GM06990 (cell line): Measurements from ENCODE around the gene RPS6KA4.

Source experiments
- DNase-seq: peaks from one replicate; pipeline ENCODE4 v3.0.0-alpha.2; 2011; ENCODE audit not compliant: insufficient read length; ENCODE audit errors: extremely low read depth
- H3K27me3 ChIP-seq: replicated peaks from 2 replicates; pipeline ENCODE4 v1.6.0; 2011; ENCODE audit warnings: low read length; ENCODE audit not compliant: control insufficient read depth, insufficient read depth
- H3K36me3 ChIP-seq: 2 replicates; pipeline ENCODE4 v1.5.1; 2011; ENCODE audit warnings: low read length; ENCODE audit not compliant: control insufficient read depth, insufficient read depth
- H3K4me3 ChIP-seq: replicated peaks from 2 replicates; pipeline ENCODE4 v1.5.1; 2011; ENCODE audit warnings: low read depth, mild to moderate bottlenecking, control low read depth, low read length
- CTCF ChIP-seq: IDR thresholded peaks from 2 replicates; pipeline ENCODE4 v1.5.1; 2011; ENCODE audit warnings: low read length, control low read depth, mild to moderate bottlenecking, inconsistent platforms; ENCODE audit not compliant: insufficient read depth, poor library complexity, severe bottlenecking

Gene RPS6KA4

GRCh38 chr11:64344787-64345186 is 14.2 kb upstream of the RPS6KA4 start:
- Histone ChIP-seq H3K4me3 (no peak overlapping the region), H3K36me3 (peaks cover 30% of the 10 kb centered on the region), H3K27me3 (no peaks in the 10 kb centered on the region)
- no peak for TF ChIP-seq CTCF
- no peak for DNase-seq

DNA sequence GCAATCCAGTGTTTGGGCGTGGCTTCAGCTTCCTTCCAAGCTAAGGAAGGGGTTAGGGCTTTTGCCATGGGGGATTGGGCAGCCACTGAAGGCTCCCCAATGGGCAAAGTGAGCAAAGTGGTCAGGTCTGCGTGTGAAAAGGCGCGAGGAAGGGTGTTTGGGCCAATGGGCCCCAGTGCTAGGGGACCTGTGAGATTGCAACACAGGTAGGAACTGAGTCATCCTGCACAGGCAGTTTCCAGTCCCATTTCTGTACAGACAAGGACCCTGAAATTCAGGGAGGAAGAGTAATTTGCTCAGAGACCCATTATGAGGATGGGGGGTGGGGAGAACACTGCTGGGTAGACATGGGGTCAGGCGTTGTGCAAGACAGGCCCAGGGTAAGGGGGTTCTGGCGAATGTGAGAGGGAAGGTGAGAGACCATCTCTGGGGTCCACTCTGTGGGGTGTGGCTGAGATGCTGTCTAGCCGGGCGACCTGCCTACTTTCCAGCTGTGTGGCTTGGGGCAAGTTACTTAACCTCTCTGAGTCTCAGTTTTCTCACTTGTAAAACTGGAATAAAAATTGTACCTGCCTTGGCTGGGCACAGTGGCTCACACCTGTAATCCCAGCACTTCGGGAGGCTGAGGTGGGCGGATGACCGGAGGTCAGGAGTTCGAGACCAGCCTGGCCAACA is 11.6 kb upstream of the RPS6KA4 start:
- no peak for TF ChIP-seq CTCF
- no peak overlapping the region for H3K4me3 ChIP-seq
- peaks cover 39% of the 10 kb centered on the region for H3K36me3 ChIP-seq
- no peak for DNase-seq
- H3K27me3 ChIP-seq: no peaks in the 10 kb centered on the region

GRCh38 chr11:64348383-64349024 is 10.5 kb upstream of the RPS6KA4 start:
- Histone ChIP-seq H3K27me3 (no peaks in the 10 kb centered on the region), H3K36me3 (peaks cover 43% of the 10 kb centered on the region), H3K4me3 (no peak overlapping the region)
- DNase-seq: no peak
- no peak for TF ChIP-seq CTCF

DNA sequence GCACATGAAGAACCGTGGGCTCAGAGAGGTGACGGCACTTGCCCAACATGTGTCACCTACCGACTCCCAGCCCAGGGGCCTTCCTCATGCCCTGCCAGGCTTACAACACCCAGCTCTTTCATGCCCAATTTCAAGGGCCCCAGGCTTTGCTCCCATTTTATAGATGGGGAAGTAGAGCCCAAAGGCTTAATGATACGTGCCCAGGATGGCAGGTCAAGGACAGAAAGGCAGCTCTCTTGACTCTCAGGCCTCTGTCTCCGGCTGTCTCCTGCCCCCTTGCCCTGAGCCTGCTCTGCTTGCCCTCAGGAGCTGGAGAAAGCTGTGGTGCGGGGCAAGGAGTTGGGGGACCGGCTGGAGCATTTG is 10.0 kb upstream of the RPS6KA4 start:
- DNase-seq: no peak
- Histone ChIP-seq H3K27me3 (no peaks in the 10 kb centered on the region), H3K36me3 (peaks cover 42% of the 10 kb centered on the region), H3K4me3 (no peak overlapping the region)
- TF ChIP-seq CTCF: no peak

DNA sequence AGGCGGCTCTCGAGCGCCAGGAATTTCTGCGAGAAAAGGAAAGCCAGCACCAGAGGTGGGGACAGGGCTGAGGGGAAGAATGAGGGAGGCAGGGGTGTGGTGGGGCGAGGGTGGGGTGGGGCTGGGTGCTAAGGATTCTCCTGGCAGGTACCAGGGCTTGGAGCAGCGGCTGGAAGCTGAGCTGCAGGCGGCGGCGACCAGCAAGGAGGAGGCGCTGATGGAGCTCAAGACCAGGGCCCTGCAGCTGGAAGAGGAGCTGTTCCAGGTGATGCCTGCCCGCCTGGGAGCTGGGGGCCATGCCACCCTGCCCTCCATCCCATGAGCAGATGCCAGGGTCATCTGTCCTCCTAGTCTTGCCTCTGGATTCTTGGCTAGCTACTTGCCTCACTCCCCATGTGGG is 9.6 kb upstream of the RPS6KA4 start:
- H3K36me3 ChIP-seq: peaks cover 42% of the 10 kb centered on the region
- no peak overlapping the region for H3K4me3 ChIP-seq
- no peak for TF ChIP-seq CTCF
- H3K27me3 ChIP-seq: no peaks in the 10 kb centered on the region
- DNase-seq: no peak

- DNase-seq: no peak
- Histone ChIP-seq H3K36me3 (peaks cover 31% of the 10 kb centered on the region), H3K4me3 (no peak overlapping the region), H3K27me3 (no peaks in the 10 kb centered on the region)
- no peak for TF ChIP-seq CTCF
Observed at GRCh38 chr11:64351136-64351631, 7.8 kb upstream of the RPS6KA4 start.
